ENCODE data around the gene OSTM1.

DNA sequence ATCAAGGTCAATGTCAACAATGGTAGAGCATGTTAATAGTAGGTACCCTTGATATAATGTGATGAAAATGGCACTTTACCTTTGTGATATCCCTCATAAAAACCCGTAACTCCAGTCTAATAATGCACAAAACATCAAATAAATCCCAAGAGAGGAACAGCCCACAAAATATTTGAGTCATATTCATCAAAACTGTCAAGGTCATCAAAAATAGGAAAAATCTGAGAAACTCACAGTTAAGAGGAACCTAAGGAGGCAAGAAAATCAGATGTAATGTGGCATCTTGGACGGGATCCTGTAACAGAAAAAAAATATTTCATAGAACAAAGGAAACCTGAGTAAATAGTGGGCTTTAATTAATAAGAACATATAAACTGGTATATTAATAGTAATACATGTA lies 25.5 kb upstream of the OSTM1 start:
- TF ChIP-seq, protein P1, sequence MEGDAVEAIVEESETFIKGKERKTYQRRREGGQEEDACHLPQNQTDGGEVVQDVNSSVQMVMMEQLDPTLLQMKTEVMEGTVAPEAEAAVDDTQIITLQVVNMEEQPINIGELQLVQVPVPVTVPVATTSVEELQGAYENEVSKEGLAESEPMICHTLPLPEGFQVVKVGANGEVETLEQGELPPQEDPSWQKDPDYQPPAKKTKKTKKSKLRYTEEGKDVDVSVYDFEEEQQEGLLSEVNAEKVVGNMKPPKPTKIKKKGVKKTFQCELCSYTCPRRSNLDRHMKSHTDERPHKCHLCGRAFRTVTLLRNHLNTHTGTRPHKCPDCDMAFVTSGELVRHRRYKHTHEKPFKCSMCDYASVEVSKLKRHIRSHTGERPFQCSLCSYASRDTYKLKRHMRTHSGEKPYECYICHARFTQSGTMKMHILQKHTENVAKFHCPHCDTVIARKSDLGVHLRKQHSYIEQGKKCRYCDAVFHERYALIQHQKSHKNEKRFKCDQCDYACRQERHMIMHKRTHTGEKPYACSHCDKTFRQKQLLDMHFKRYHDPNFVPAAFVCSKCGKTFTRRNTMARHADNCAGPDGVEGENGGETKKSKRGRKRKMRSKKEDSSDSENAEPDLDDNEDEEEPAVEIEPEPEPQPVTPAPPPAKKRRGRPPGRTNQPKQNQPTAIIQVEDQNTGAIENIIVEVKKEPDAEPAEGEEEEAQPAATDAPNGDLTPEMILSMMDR (IDR thresholded peaks at IDR 0.05): no peak
- no peak for TF ChIP-seq EZH2 (IDR thresholded peaks at IDR 0.05; ENCODE audit: borderline replicate concordance, insufficient read depth, low read depth, low read length, poor library complexity, severe bottlenecking)

Data from B cell (primary cell).